OCI-LY7 (cell line): ENCODE results near the gene ZNF837. TPM values are rescaled to one million over a fixed set of nuclear protein-coding genes. Genes with fewer than 3 reads are reported as not detected.

ENCODE experiments used
- BruUV-seq: library from RNA; stranded (reverse); fragments of 400-500 nt; replicated peaks from 2 replicates; lab custom pipeline; 2021; lab: Mats Ljungman, UMichigan
- CTCF ChIA-PET: fragments of 300-600 bp; sonication (Branson Sonifier 250); formaldehyde crosslinking; loops from one replicate; lab custom pipeline; 2022; ENCODE audit warnings: antibody characterized with exemption; ENCODE audit not compliant: unreplicated experiment; lab: Charles Lee
- POLR2A ChIA-PET: fragments of 300-600 bp; sonication (Branson Sonifier 250); formaldehyde crosslinking; loops from one replicate; lab custom pipeline; 2022; ENCODE audit warnings: antibody characterized with exemption; lab: Charles Lee
- DNase-seq: peaks from one replicate; pipeline ENCODE4 v3.0.0-alpha.2; 2015; ENCODE audit warnings: low spot score
- H2AFZ ChIP-seq: fragments of 200-600 bp; sonication (generic), shearing (Covaris generic); 2 replicates; pipeline ENCODE4 v1.6.1; 2014; ENCODE audit warnings: mild to moderate bottlenecking, antibody characterized with exemption, low read length, moderate library complexity
- H3K27ac ChIP-seq: fragments of 200-600 bp; sonication (generic); 2 replicates; pipeline ENCODE4 v1.5.1; 2014; ENCODE audit warnings: mixed run types, low read depth, mild to moderate bottlenecking, moderate library complexity, low read length, inconsistent platforms; ENCODE audit not compliant: poor library complexity, severe bottlenecking
- H3K36me3 ChIP-seq: fragments of 200-600 bp; sonication (generic); 2 replicates; pipeline ENCODE4 v1.6.1; 2014; ENCODE audit warnings: mild to moderate bottlenecking, antibody characterized with exemption, low read length, moderate library complexity, mixed read lengths; ENCODE audit not compliant: insufficient read depth
- H3K4me1 ChIP-seq: fragments of 200-600 bp; sonication (generic); 2 replicates; pipeline ENCODE4 v1.5.1; 2014; ENCODE audit warnings: mild to moderate bottlenecking, low read length; ENCODE audit not compliant: insufficient read depth, poor library complexity, severe bottlenecking
- H3K4me2 ChIP-seq: fragments of 200-600 bp; sonication (generic); 2 replicates; pipeline ENCODE4 v1.6.1; 2014; ENCODE audit warnings: mild to moderate bottlenecking, low read length
- H3K4me3 ChIP-seq: fragments of 200-600 bp; sonication (generic); 2 replicates; pipeline ENCODE4 v1.5.1; 2014; ENCODE audit warnings: mild to moderate bottlenecking, low read depth, low read length; ENCODE audit not compliant: poor library complexity, severe bottlenecking
- H3K79me2 ChIP-seq: fragments of 200-600 bp; sonication (generic); 2 replicates; pipeline ENCODE4 v1.6.1; 2016; ENCODE audit warnings: low read depth, mild to moderate bottlenecking, low read length, moderate library complexity, mixed read lengths; ENCODE audit not compliant: insufficient read depth
- H3K9me2 ChIP-seq: fragments of 200-600 bp; sonication (generic); 2 replicates; pipeline ENCODE4 v1.6.1; 2016; ENCODE audit warnings: mild to moderate bottlenecking, low read length, mixed read lengths; ENCODE audit not compliant: insufficient read depth
- H3K9me3 ChIP-seq: fragments of 200-600 bp; sonication (generic); 2 replicates; pipeline ENCODE4 v1.6.1; 2014; ENCODE audit warnings: mild to moderate bottlenecking, mixed run types, low read length, mixed read lengths
- H4K20me1 ChIP-seq: fragments of 200-600 bp; sonication (generic); 2 replicates; pipeline ENCODE4 v1.6.1; 2014; ENCODE audit warnings: mild to moderate bottlenecking, antibody characterized with exemption, low read length, moderate library complexity, mixed read lengths; ENCODE audit not compliant: insufficient read depth
- CTCF ChIP-seq: fragments of 200-600 bp; sonication (generic); conservative IDR thresholded peaks from 2 replicates; pipeline ENCODE4 v1.5.1; 2014; ENCODE audit warnings: mild to moderate bottlenecking, antibody characterized with exemption, low read length, moderate library complexity, mixed read lengths
- EZH2phosphoT487 ChIP-seq: fragments of 200-600 bp; sonication (generic); IDR thresholded peaks from 2 replicates; pipeline ENCODE4 v1.6.1; 2018; ENCODE audit warnings: low read depth, borderline replicate concordance, mild to moderate bottlenecking, mixed run types, antibody characterized with exemption, low read length, moderate library complexity, mixed read lengths
- intact Hi-C: fragments of 100-400 bp; cut with micrococcal nuclease; formaldehyde crosslinking; loops from one replicate; pipeline ENCODE4 v1.10.0; 2022; ENCODE audit not compliant: unreplicated experiment
- total RNA-seq, 2 experiments: library from RNA; depleted of rRNA in 1 of 2; stranded (reverse); fragments of >200 nt in 1 of 2; shearing (Covaris generic) in 1 of 2; gene quantifications; 2 replicates each; pipeline ENCODE4 v1.2.3, GENCODE V29; 2014 to 2022

ZNF837 gene
- total RNA-seq, 2 experiments from 2014 or later, result 3.0 to 5.8 TPM

- intact Hi-C loops, result no loop called here
- Histone ChIP-seq H3K4me3 (no peak overlapping the region), H2AFZ (no peak overlapping the region), H3K9me2 (no peaks in the 10 kb centered on the region), H3K36me3 (peaks cover 5% of the 10 kb centered on the region; the same call in 1 of the 2 replicates), H3K79me2 (no peaks in the 10 kb centered on the region), H3K4me2 (no peak overlapping the region), H4K20me1 (no peaks in the 10 kb centered on the region), H3K27ac (no peak overlapping the region), H3K4me1 (no peaks in the 10 kb centered on the region), H3K9me3 (no peaks in the 10 kb centered on the region)
- BruUV-seq, result no TSS peak
- no peak for DNase-seq
- ChIA-PET POLR2A (no interaction called here), CTCF (no interaction called here)
- TF ChIP-seq CTCF, result no peak
- no peak for TF ChIP-seq EZH2phosphoT487
These were observed 24.7 kb downstream of the ZNF837 start for GRCh38 chr19:58355908-58356765.

DNA sequence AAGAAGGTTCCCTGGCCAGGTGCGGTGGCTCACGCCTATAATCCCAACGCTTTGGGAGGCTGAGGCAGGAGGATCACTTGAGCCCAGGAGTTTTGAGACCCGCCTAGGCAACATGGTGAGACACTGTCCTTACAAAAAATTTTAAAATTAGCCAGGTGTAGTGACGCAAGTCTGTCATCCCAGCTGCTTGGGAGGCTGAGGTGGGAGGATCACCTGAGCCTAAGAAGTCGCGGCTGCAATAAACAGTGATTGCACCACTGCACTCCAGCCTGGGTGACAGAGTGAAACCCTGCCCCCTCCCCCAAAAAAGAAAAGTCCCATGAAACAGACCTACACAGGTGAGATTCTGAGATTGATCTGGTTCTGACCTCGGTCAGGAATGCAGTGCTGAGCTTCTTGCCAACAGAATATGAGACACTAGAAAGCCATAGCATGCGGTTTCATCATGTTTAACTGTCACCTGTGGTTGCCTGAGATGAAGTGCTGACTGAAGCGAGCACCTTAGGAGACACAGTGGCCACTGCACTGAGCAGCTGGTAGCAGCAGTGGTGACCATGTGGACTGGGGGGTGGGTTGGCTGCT, 25.5 kb downstream of the ZNF837 start:
- ChIA-PET CTCF (no interaction called here), POLR2A (interaction anchor here (1.4 kb wide), 1 partner anchor 8 kb away, joined by 4 read pairs; the partner anchor contains the start of gene ZNF497)
- Histone ChIP-seq H3K9me2 (no peaks in the 10 kb centered on the region), H3K36me3 (peaks cover 5% of the 10 kb centered on the region; the same call in 1 of the 2 replicates), H3K4me1 (no peaks in the 10 kb centered on the region), H2AFZ (no peak overlapping the region), H3K79me2 (no peaks in the 10 kb centered on the region), H3K4me3 (no peak overlapping the region), H3K9me3 (no peaks in the 10 kb centered on the region), H3K27ac (no peak overlapping the region), H4K20me1 (no peaks in the 10 kb centered on the region), H3K4me2 (no peak overlapping the region)
- DNase-seq, result no peak
- TF ChIP-seq EZH2phosphoT487, result no peak
- no peak for TF ChIP-seq CTCF
- intact Hi-C loops, result no loop called here
- no TSS peak for BruUV-seq
